Tibial nerve (tissue), 4 donors: ENCODE data around the gene SIPA1L3.

Experiments
- CTCF ChIP-seq, 5 experiments: fragments of 200-600 bp in 3 of 5; fragments of 450-650 bp in 2 of 5; sonication (generic) in 3 of 5; IDR thresholded peaks; one replicate each; pipeline ENCODE4 v1.5.1; 2016 to 2019; ENCODE audit warnings: antibody characterized with exemption in 5 of 5, mild to moderate bottlenecking in 3 of 5, moderate library complexity in 2 of 5
- EP300 ChIP-seq, 2 donors: sonication (generic); formaldehyde crosslinking; IDR thresholded peaks; one replicate each; pipeline ENCODE4 v1.6.1; 2017; ENCODE audit warnings: antibody characterized with exemption in 2 of 2, mild to moderate bottlenecking in 1 of 2
- POLR2A ChIP-seq, 2 donors: fragments of 450-650 bp; IDR thresholded peaks; one replicate each; pipeline ENCODE4 v1.6.1; 2017; ENCODE audit warnings: antibody characterized with exemption in 2 of 2, mild to moderate bottlenecking in 2 of 2, moderate library complexity in 2 of 2

GRCh38 chr19:38111898-38112297 is 204.9 kb downstream of the SIPA1L3 start:
- no peak for TF ChIP-seq CTCF (IDR thresholded peaks at IDR 0.05)
- no peak for TF ChIP-seq EP300 (IDR thresholded peaks at IDR 0.05)
- no peak for TF ChIP-seq POLR2A (IDR thresholded peaks at IDR 0.05)
